ENCODE measurements around the gene TCF4.

DNA sequence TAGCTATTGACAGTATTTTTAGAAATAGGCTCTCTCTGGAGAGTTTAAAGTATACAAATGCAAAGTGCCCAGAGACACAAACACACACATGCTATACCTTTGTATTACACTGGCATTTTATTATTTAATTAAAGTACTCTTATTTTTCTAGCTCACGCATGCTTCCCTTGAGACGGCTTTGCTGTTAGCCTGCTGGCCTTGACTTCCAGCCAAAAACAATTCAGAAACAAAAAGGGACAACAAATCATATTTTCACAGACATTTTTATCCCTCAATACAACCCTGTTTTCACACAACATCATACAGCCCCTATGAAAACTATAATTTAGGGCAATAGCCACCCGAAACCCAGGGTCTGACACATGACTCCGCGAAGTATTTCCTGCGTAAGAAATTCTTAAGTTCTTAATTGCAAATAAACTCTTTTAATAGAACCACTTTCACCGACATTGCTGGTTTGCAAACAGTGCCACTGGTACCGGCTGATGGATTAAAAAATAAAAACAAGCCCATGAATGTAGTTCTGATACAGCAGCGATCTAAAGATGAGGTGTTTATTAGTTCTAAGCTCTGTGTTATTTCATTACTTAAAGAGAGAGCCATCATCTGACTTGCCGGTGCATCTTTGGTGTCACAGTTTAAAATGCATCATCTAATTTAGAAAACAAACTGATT, 185.1 kb downstream of the TCF4 start:
- TF ChIP-seq FOXK2 (IDR thresholded peaks at IDR 0.05): no peak
- no peak for TF ChIP-seq ELF4 (IDR thresholded peaks at IDR 0.05)
- TF ChIP-seq SP1 (IDR thresholded peaks at IDR 0.05): no peak
- TF ChIP-seq NFRKB (IDR thresholded peaks at IDR 0.05): no peak
- no peak for TF ChIP-seq FOXM1 (IDR thresholded peaks at IDR 0.05; ENCODE audit: borderline replicate concordance)
- no peak for TF ChIP-seq BHLHE40 (IDR thresholded peaks at IDR 0.05; ENCODE audit: borderline replicate concordance)
- TF ChIP-seq SUZ12 (IDR thresholded peaks at IDR 0.05): no peak

All from HEK293T (cell line).